CD4-positive, alpha-beta T cell treated with Interleukin-4 for 4 hours (primary cell): ENCODE data around the gene MTG1.

Experiments used
- DNase-seq: peaks from one replicate; pipeline ENCODE4 v3.0.0-alpha.2; 2020

Gene MTG1

GRCh38 chr10:133471300-133472109 is 77.5 kb downstream of the MTG1 start:
- no peak for DNase-seq
